ENCODE data around the gene NEDD8.

- TF ChIP-seq EZH2 (IDR thresholded peaks at IDR 0.05; ENCODE audit: low read length, missing control alignments) (no peak), CTCF (conservative IDR thresholded peaks at IDR 0.05 in 1 of 2, IDR thresholded peaks at IDR 0.05 in 1 of 2; ENCODE audit: low read depth in 1 of 2, low read length in 2 of 2) (peak; percentile 60)
Observed at GRCh38 chr14:24271134-24271833, 39.1 kb upstream of the NEDD8 start, which contains the start of gene RABGGTA.

All from fibroblast of lung (primary cell).